ENCODE data around the gene TFB1M. TPM values are rescaled to one million over a fixed set of nuclear protein-coding genes. Genes with fewer than 3 reads are reported as not detected.

The TFB1M gene
- total RNA-seq, 2 donors from 2014 or later, result 6.6 to 11.0 TPM

- no peaks in the 10 kb centered on the region for H3K9me3 ChIP-seq
- H3K36me3 ChIP-seq, result no peaks in the 10 kb centered on the region
- H3K27ac ChIP-seq, result no peak overlapping the region
- peaks cover 12 to 37% of the 10 kb centered on the region in 2 donors for H3K4me1 ChIP-seq (ENCODE audit: control insufficient read depth in 1 of 2, low read depth in 2 of 2)
- no peak overlapping the region for H3K4me3 ChIP-seq
- TF ChIP-seq CTCF (IDR thresholded peaks at IDR 0.05), result no peak
- H3K27me3 ChIP-seq (replicated peaks; ENCODE audit: insufficient read depth), result no peaks in the 10 kb centered on the region
- DNase-seq (ENCODE audit: low spot score) (no peak), ATAC-seq (ENCODE audit: insufficient number of reproducible peaks, low FRiP score, low read depth) (no peak)
Observed at GRCh38 chr6:155224618-155225017, 89.7 kb downstream of the TFB1M start.

- H3K27me3 ChIP-seq (replicated peaks; ENCODE audit: insufficient read depth), result no peaks in the 10 kb centered on the region
- H3K36me3 ChIP-seq, result no peaks in the 10 kb centered on the region
- TF ChIP-seq CTCF (IDR thresholded peaks at IDR 0.05), result no peak
- no peak overlapping the region for H3K4me3 ChIP-seq
- no peaks in the 10 kb centered on the region for H3K9me3 ChIP-seq
- ATAC-seq (ENCODE audit: insufficient number of reproducible peaks, low FRiP score, low read depth) (no peak), DNase-seq (ENCODE audit: low spot score) (no peak)
- peaks cover 14 to 40% of the 10 kb centered on the region in 2 donors for H3K4me1 ChIP-seq (ENCODE audit: control insufficient read depth in 1 of 2, low read depth in 2 of 2)
- H3K27ac ChIP-seq, result no peak overlapping the region
Observed at GRCh38 chr6:155223646-155224451, 90.4 kb downstream of the TFB1M start.

- no peaks in the 10 kb centered on the region for H3K9me3 ChIP-seq
- ATAC-seq (ENCODE audit: insufficient number of reproducible peaks, low FRiP score, low read depth), result no peak
- no peaks in the 10 kb centered on the region for H3K27me3 ChIP-seq (replicated peaks; ENCODE audit: insufficient read depth)
- DNase-seq (ENCODE audit: low spot score), result no peak
- H3K36me3 ChIP-seq, result no peaks in the 10 kb centered on the region
- H3K4me3 ChIP-seq, result no peak overlapping the region
- no peak for TF ChIP-seq CTCF (IDR thresholded peaks at IDR 0.05)
- peaks cover 14 to 27% of the 10 kb centered on the region in 2 donors for H3K4me1 ChIP-seq (ENCODE audit: control insufficient read depth in 1 of 2, low read depth in 2 of 2)
- no peak overlapping the region for H3K27ac ChIP-seq
Observed at GRCh38 chr6:155222506-155222905, 91.8 kb downstream of the TFB1M start.

GRCh38 chr6:155221086-155221485, 93.2 kb downstream of the TFB1M start:
- ATAC-seq (ENCODE audit: insufficient number of reproducible peaks, low FRiP score, low read depth), result no peak
- TF ChIP-seq CTCF (IDR thresholded peaks at IDR 0.05), result no peak

GRCh38 chr6:155219858-155220301, 94.4 kb downstream of the TFB1M start:
- no peak for TF ChIP-seq CTCF (IDR thresholded peaks at IDR 0.05)
- Histone ChIP-seq H3K9me3 (no peaks in the 10 kb centered on the region), H3K27me3 (replicated peaks; ENCODE audit: insufficient read depth) (no peaks in the 10 kb centered on the region), H3K27ac (peak overlapping the region; percentile 76 to 78), H3K4me1 (ENCODE audit: control insufficient read depth in 1 of 2, low read depth in 2 of 2) (peaks cover 14 to 25% of the 10 kb centered on the region in 2 donors), H3K36me3 (no peaks in the 10 kb centered on the region), H3K4me3 (peak overlapping the region; percentile 21)
- DNase-seq (ENCODE audit: low spot score) (peak; percentile 8), ATAC-seq (ENCODE audit: insufficient number of reproducible peaks, low FRiP score, low read depth) (peak; percentile 29)

More at GRCh38 chr6:155221086-155221485, 93.2 kb downstream of the TFB1M start:
- Histone ChIP-seq H3K27ac (no peak overlapping the region), H3K36me3 (no peaks in the 10 kb centered on the region), H3K9me3 (no peaks in the 10 kb centered on the region), H3K4me1 (ENCODE audit: control insufficient read depth in 1 of 2, low read depth in 2 of 2) (peaks cover 14 to 25% of the 10 kb centered on the region in 2 donors), H3K27me3 (replicated peaks; ENCODE audit: insufficient read depth) (no peaks in the 10 kb centered on the region), H3K4me3 (no peak overlapping the region)
- DNase-seq (ENCODE audit: low spot score), result no peak
